Neural progenitor cell (in vitro differentiated cells): ENCODE data around the gene RTN4R. TPM values are rescaled to one million over a fixed set of nuclear protein-coding genes. Genes with fewer than 3 reads are reported as not detected.
"Not testable (repeated sequence)": the region's sequence is repeated elsewhere in the genome, so short reads cannot be mapped to it uniquely, and the experiment has no call there.

Source experiments
- DNase-seq: peaks from one replicate; pipeline ENCODE4 v3.0.0-alpha.2; 2016; ENCODE audit warnings: low spot score
- H2AFZ ChIP-seq: fragments of 200-600 bp; sonication (generic); replicated peaks from 2 replicates; pipeline ENCODE4 v1.6.1; 2016; ENCODE audit warnings: antibody characterized with exemption
- H3F3A ChIP-seq: fragments of 200-600 bp; sonication (generic); 2 replicates; pipeline ENCODE4 v1.6.1; 2016; ENCODE audit warnings: antibody characterized with exemption, low read depth
- H3K27ac ChIP-seq: fragments of 200-600 bp; sonication (generic); 2 replicates; pipeline ENCODE4 v1.5.1; 2016; ENCODE audit warnings: mild to moderate bottlenecking
- H3K27me3 ChIP-seq: fragments of 200-600 bp; sonication (generic); 2 replicates; pipeline ENCODE4 v1.6.1; 2016; ENCODE audit warnings: mild to moderate bottlenecking, moderate library complexity
- H3K36me3 ChIP-seq: fragments of 200-600 bp; sonication (generic); 2 replicates; pipeline ENCODE4 v1.5.1; 2016
- H3K4me1 ChIP-seq: fragments of 200-600 bp; sonication (generic); 2 replicates; pipeline ENCODE4 v1.6.1; 2016; ENCODE audit warnings: mixed run types
- H3K4me2 ChIP-seq: fragments of 200-600 bp; sonication (generic); 2 replicates; pipeline ENCODE4 v1.6.1; 2016
- H3K4me3 ChIP-seq: fragments of 200-600 bp; sonication (generic); 2 replicates; pipeline ENCODE4 v1.5.1; 2016
- H3K79me2 ChIP-seq: fragments of 200-600 bp; sonication (generic); 2 replicates; pipeline ENCODE4 v1.6.1; 2016; ENCODE audit warnings: low read depth
- H3K9ac ChIP-seq: fragments of 200-600 bp; sonication (generic); 2 replicates; pipeline ENCODE4 v1.6.1; 2016
- H3K9me3 ChIP-seq: fragments of 200-600 bp; sonication (generic); 2 replicates; pipeline ENCODE4 v1.5.1; 2016; ENCODE audit warnings: low read depth
- H4K20me1 ChIP-seq: fragments of 200-600 bp; sonication (generic); 2 replicates; pipeline ENCODE4 v1.6.1; 2016; ENCODE audit warnings: low read depth
- H3K27ac Mint-ChIP-seq: 3 replicates; pipeline ENCODE4 v1.8.0; 2021; ENCODE audit warnings: mixed read lengths
- H3K27me3 Mint-ChIP-seq: 2 replicates; pipeline ENCODE4 v1.8.0; 2022; ENCODE audit warnings: low read depth, mild to moderate bottlenecking, inconsistent platforms, moderate library complexity, mixed read lengths; ENCODE audit not compliant: insufficient read depth
- H3K36me3 Mint-ChIP-seq: 3 replicates; pipeline ENCODE4 v1.8.0; 2021; ENCODE audit warnings: mixed read lengths
- H3K4me1 Mint-ChIP-seq: 3 replicates; pipeline ENCODE4 v1.8.0; 2021; ENCODE audit warnings: mixed read lengths
- H3K4me3 Mint-ChIP-seq: 3 replicates; pipeline ENCODE4 v1.8.0; 2021; ENCODE audit warnings: mild to moderate bottlenecking, moderate library complexity, mixed read lengths
- H3K9me3 Mint-ChIP-seq: 3 replicates; pipeline ENCODE4 v1.8.0; 2020; ENCODE audit warnings: mixed read lengths
- EZH2 ChIP-seq: fragments of 200-600 bp; sonication (generic); IDR thresholded peaks from 2 replicates; pipeline ENCODE4 v1.6.1; 2017; ENCODE audit warnings: antibody characterized with exemption, mild to moderate bottlenecking, moderate library complexity
- EZH2phosphoT487 ChIP-seq: fragments of 200-600 bp; sonication (generic); IDR thresholded peaks from 2 replicates; pipeline ENCODE4 v1.6.1; 2017; ENCODE audit warnings: antibody characterized with exemption
- total RNA-seq: library from RNA; depleted of rRNA; stranded (reverse); fragments of >200 nt; gene quantifications from 2 replicates; pipeline ENCODE4 v1.2.3, GENCODE V29; 2015; ENCODE audit warnings: low replicate concordance
- TF ChIP-seq, protein P1 (sequence below): fragments of 200-600 bp; sonication (generic); IDR thresholded peaks from 2 replicates; pipeline ENCODE4 v1.5.1; 2017; ENCODE audit warnings: antibody characterized with exemption, mild to moderate bottlenecking

The RTN4R gene
- total RNA-seq, 1 donor from 2014 or later = 6.3 TPM

DNA sequence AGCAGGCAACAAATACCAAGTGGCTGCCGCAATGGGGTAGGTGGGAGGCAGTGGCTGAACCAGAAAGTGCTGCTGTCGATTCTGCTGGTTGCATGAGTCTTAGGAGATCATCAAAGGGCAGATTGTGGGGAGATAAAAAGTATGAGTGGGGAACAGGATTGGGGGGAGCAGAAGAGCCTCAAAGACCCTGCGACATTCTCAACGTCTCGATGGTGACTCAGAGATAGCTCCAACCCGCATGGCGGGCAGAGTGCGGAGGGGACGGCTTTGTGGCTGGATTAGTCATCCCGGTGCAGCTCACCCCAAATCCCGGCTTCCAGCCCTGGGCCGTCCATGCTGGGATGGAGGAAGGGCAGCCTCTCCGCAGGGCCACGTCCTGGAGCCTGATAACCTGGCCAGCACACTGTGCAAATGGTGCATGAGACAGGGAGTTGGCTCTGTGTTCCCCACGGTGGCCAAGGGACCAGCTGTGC is 11.6 kb upstream of the RTN4R start:
- no peak for DNase-seq
- Mint-ChIP-seq H3K9me3 (no peaks in the 10 kb centered on the region), H3K4me3 (no peak overlapping the region), H3K27ac (peak overlapping the region; percentile 38), H3K27me3 (no peaks in the 10 kb centered on the region), H3K36me3 (no peaks in the 10 kb centered on the region), H3K4me1 (peaks cover 22% of the 10 kb centered on the region)
- H3K9ac ChIP-seq = no peak overlapping the region
- no peaks in the 10 kb centered on the region for H3K9me3 ChIP-seq
- no peak for TF ChIP-seq EZH2phosphoT487
- TF ChIP-seq, protein P1, sequence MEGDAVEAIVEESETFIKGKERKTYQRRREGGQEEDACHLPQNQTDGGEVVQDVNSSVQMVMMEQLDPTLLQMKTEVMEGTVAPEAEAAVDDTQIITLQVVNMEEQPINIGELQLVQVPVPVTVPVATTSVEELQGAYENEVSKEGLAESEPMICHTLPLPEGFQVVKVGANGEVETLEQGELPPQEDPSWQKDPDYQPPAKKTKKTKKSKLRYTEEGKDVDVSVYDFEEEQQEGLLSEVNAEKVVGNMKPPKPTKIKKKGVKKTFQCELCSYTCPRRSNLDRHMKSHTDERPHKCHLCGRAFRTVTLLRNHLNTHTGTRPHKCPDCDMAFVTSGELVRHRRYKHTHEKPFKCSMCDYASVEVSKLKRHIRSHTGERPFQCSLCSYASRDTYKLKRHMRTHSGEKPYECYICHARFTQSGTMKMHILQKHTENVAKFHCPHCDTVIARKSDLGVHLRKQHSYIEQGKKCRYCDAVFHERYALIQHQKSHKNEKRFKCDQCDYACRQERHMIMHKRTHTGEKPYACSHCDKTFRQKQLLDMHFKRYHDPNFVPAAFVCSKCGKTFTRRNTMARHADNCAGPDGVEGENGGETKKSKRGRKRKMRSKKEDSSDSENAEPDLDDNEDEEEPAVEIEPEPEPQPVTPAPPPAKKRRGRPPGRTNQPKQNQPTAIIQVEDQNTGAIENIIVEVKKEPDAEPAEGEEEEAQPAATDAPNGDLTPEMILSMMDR = no peak
- no peak for TF ChIP-seq EZH2
- no peak overlapping the region for H2AFZ ChIP-seq
- no peaks in the 10 kb centered on the region for H3K36me3 ChIP-seq
- H3K79me2 ChIP-seq = no peaks in the 10 kb centered on the region
- no peak overlapping the region for H3K27ac ChIP-seq
- no peaks in the 10 kb centered on the region for H3F3A ChIP-seq
- H3K4me3 ChIP-seq = no peak overlapping the region
- no peaks in the 10 kb centered on the region for H4K20me1 ChIP-seq
- H3K4me2 ChIP-seq = no peak overlapping the region
- no peaks in the 10 kb centered on the region for H3K27me3 ChIP-seq
- H3K4me1 ChIP-seq = peaks cover 9% of the 10 kb centered on the region

DNA sequence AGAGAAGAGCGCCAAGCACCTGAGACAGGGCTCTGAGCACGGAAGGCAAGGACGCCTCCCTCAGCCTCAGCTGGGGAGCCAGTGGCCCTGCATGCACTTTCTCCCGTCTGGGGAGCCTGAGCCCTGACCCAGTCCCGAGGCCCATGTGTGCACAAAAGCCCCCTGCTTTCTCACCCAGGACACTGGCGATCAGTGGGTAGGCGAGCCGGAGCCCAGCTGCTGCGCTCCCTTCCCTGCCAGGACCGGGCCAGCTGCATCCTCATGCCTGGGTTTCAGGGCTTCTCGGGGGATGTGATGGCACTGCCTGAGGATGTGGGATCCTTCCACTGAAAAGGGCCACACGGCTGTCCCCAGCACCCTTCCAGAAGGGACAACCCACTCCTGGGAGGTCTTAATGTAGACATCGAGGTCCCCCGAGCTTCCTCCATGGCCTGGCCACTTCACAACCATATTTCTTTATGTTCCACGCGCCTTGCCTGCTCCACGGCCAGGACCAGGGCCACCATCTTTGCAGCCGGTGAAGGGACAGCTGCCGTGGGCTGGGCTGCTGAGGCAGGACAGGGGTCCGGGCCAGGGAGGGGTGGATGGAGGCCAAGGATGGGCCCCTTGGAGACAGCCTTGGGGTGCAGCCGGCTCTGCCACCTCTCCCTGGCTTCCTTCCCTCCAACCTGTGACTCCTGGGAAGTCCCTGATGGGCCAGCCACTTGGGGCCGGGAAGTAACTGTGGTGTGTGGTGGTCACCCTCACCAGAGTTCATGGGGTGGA is 10.8 kb upstream of the RTN4R start:
- not testable (repeated sequence) for H2AFZ ChIP-seq, H3K9ac ChIP-seq, H3F3A ChIP-seq, H3K4me2 ChIP-seq, H3K4me1 ChIP-seq, H3K4me3 Mint-ChIP-seq, H3K79me2 ChIP-seq, H3K27me3 ChIP-seq, H3K9me3 ChIP-seq, H3K36me3 Mint-ChIP-seq, DNase-seq, H4K20me1 ChIP-seq, H3K36me3 ChIP-seq, H3K27ac ChIP-seq, H3K27ac Mint-ChIP-seq, H3K27me3 Mint-ChIP-seq, H3K4me3 ChIP-seq, H3K9me3 Mint-ChIP-seq
- peaks cover 24% of the 10 kb centered on the region for H3K4me1 Mint-ChIP-seq

DNA sequence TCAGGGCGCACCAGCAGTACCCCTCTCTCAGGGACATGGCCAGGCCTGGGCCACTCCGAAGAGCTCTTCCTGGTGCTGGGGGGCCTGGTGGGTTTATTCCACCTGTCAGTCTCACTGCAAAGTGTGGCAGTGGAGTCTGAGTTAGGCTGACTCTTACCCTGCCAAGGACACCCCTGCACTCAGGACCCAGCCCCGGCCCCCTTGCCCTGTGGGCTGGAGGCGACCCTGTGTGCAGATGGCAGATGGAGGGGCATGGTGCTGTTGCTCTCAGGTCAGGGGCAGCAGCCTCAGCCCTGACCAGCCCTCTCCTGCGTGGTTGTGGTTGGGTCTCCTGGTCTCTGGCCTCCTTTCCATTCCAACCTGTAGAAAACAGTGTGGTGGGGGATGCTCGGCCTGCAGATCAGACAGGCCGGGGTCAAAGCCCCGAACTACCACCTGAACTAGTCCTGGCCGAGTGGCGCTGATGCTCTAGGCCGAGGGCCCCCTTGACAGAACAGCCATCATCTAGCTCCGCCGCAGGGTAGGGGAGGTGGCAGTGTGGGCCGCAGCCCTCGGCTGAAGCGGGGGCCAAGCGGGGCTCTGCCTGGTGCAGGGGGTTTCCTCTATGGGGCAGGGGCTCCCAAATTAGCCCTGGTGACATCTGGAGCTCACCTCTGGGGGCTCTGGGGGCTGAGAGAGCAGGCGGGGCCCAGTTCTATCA is 10.0 kb upstream of the RTN4R start:
- H3K4me1 ChIP-seq, H3K4me2 ChIP-seq, H3K79me2 ChIP-seq, H3K9me3 Mint-ChIP-seq, H3K9me3 ChIP-seq, DNase-seq, H3K4me3 Mint-ChIP-seq, H3F3A ChIP-seq, H3K27me3 ChIP-seq, H3K27ac ChIP-seq, H3K27ac Mint-ChIP-seq, H2AFZ ChIP-seq, H3K4me3 ChIP-seq, H3K36me3 Mint-ChIP-seq, H3K9ac ChIP-seq, H3K36me3 ChIP-seq, H4K20me1 ChIP-seq, H3K27me3 Mint-ChIP-seq: not testable (repeated sequence)
- peaks cover 23% of the 10 kb centered on the region for H3K4me1 Mint-ChIP-seq

DNA sequence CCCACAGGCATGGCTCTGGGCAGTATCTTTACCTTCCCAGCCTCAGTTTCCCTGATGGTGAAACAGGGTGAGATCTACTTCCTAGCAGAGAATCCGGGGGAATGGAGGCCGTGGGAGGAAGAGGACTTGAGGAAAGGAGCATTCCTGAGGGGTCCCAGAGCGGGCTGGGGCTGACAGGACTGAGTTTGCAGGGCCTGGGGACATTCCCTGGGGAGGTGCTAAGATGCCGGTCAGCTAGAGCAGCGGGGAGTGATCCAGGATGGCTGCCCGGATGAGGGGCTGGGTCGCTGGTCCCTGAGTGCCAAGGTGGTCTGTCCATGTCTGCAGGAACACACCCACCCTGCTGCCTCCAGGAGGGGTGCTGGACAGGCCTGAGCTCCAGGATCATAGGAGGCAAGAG is 8.3 kb upstream of the RTN4R start:
- Histone ChIP-seq H3K36me3 (no peaks in the 10 kb centered on the region), H4K20me1 (no peaks in the 10 kb centered on the region), H3F3A (no peaks in the 10 kb centered on the region), H3K4me2 (no peak overlapping the region), H3K4me3 (no peak overlapping the region), H3K9me3 (no peaks in the 10 kb centered on the region), H3K9ac (no peak overlapping the region), H3K79me2 (no peaks in the 10 kb centered on the region), H3K27ac (no peak overlapping the region), H3K27me3 (peaks cover 3% of the 10 kb centered on the region), H3K4me1 (peaks cover under 1% of the 10 kb centered on the region), H2AFZ (no peak overlapping the region)
- H3K4me1 Mint-ChIP-seq = peaks cover 22% of the 10 kb centered on the region
- H3K27ac Mint-ChIP-seq = peak overlapping the region; percentile 9
- H3K36me3 Mint-ChIP-seq = no peaks in the 10 kb centered on the region
- DNase-seq = no peak
- no peak for TF ChIP-seq EZH2phosphoT487
- TF ChIP-seq EZH2 = no peak
- TF ChIP-seq, protein P1 = no peak
- H3K27me3 Mint-ChIP-seq = peaks cover under 1% of the 10 kb centered on the region
- H3K9me3 Mint-ChIP-seq = no peaks in the 10 kb centered on the region
- peak overlapping the region; percentile 27 for H3K4me3 Mint-ChIP-seq
